ENCODE measurements around the gene SERINC3. TPM values are rescaled to one million over a fixed set of nuclear protein-coding genes. Genes with fewer than 3 reads are reported as not detected.
"Not testable (repeated sequence)": the region's sequence is repeated elsewhere in the genome, so short reads cannot be mapped to it uniquely, and the experiment has no call there.

Gene SERINC3
- total RNA-seq, 2 experiments from 2014 or later: 43.1 to 44.6 TPM

DNA sequence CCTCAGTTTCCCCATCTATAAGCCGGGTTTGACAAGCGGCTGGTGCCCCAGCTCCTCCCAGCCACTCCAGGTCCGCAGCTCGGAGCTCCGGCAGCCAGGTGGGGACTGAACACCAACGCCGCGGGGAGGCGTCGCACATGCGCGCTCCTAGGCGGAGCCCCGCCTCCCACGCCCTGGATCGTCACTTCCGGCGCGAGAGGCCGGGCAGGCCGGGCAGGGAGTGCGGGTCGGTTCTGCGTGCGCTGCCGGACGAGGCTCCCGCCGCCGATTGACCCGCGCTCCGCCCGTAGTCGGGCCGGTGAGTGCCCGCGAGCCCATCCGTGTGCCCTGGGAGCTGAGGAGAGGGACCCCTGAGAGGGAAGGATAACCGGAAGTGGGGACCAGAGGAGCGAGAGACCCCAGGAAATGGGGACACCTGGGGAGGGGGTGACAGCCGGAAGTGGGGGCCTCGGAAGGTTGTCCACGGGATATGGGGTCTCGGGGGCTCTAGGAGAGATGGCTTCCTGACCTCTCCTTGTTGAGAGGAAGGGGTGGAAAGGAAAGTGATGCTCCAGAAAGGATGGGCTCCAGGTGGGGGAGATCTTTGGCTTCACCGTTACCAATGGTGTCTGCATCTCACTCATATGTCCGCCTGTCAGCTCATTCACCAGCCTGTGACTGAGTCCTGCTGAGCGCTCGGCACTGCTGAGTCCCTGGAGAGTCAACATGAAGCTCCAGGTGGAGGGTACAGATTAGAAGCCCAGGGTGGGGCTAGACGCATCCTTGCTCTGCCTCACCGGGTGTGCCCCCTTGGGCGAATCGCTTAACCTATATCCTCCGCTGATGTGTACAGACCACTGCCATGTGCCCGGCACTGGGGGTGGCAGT lies 45.9 kb downstream of the SERINC3 start, which contains the start of gene TTPAL:
TSS of gene TTPAL (plus strand) at position 181 of the 867 bp plus-strand sequence. CDS start 4,126 bp downstream, outside the sequence.
- ChIA-PET POLR2A (interaction anchor here (0.6 to 2.2 kb wide), 17 partner anchors 11 to 168 kb away, joined by 3 to 7 read pairs (median 3); no protein-coding TSS in a partner anchor), CTCF (interaction anchor here (0.9 to 1.9 kb wide), 7 partner anchors 15 to 258 kb away, joined by 3 to 6 read pairs (median 3); partner anchors contain the start of gene SERINC3)
- Mint-ChIP-seq H3K4me1 (ENCODE audit: low read depth) (peaks cover 20% of the 10 kb centered on the region), H3K9me3 (no peaks in the 10 kb centered on the region), H3K4me3 (peak within 1 kb of the TSS; percentile 94), H3K27ac (peak within 1 kb of the TSS; percentile 97), H3K27me3 (no peaks in the 10 kb centered on the region), H3K36me3 (ENCODE audit: low read depth) (peaks cover 3% of the 10 kb centered on the region)
- intact Hi-C loops (cut with micrococcal nuclease): loop anchor here (10.0 kb wide), 1 partner anchor 139 kb away; no protein-coding TSS in a partner anchor
- TF ChIP-seq CTCF (IDR thresholded peaks at IDR 0.05): no peak
- ATAC-seq (peak; percentile 96), DNase-seq (peak; percentile 91)

GRCh38 chr20:44475372-44475693 lies 46.5 kb downstream of the SERINC3 start:
- TF ChIP-seq CTCF (IDR thresholded peaks at IDR 0.05): no peak
- Mint-ChIP-seq H3K27me3 (no peaks in the 10 kb centered on the region), H3K4me3 (peak overlapping the region; percentile 94), H3K36me3 (ENCODE audit: low read depth) (no peaks in the 10 kb centered on the region), H3K27ac (peak overlapping the region; percentile 97), H3K4me1 (ENCODE audit: low read depth) (peaks cover 20% of the 10 kb centered on the region), H3K9me3 (no peaks in the 10 kb centered on the region)
- ChIA-PET POLR2A (interaction anchor here (0.5 to 2.2 kb wide), 12 partner anchors 12 to 421 kb away, joined by 3 to 7 read pairs (median 3); no protein-coding TSS in a partner anchor), CTCF (interaction anchor here (0.9 to 1.9 kb wide), 7 partner anchors 16 to 258 kb away, joined by 3 to 6 read pairs (median 3); partner anchors contain the start of gene SERINC3)
- ATAC-seq (no peak), DNase-seq (no peak)
- intact Hi-C loops (cut with micrococcal nuclease): loop anchor here (10.0 kb wide), 1 partner anchor 139 kb away; no protein-coding TSS in a partner anchor

DNA sequence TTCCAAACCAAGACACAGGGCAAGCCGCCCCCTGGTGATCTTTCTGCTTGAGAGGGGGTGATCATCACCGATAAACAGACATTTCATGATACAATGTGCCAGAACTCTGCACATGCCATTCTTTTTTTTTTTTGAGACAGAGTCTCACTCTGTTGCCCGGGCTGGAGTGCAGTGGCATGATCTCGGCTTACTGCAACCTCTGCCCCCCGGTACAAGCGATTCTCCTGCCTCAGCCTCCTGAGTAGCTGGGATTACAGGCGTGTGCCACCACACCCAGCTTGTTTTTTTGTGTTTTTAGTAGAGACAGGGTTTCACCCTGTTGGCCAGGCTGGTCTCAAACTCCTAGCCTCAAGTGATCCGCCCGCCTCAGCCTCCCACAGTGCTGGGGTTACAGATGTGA lies 49.6 kb downstream of the SERINC3 start:
- CTCF ChIA-PET: interaction anchor here (2.0 to 2.3 kb wide), 2 partner anchors 10 to 88 kb away, joined by 6 to 7 read pairs; no protein-coding TSS in a partner anchor
- H3K4me3 Mint-ChIP-seq; H3K36me3 Mint-ChIP-seq (ENCODE audit: low read depth); H3K27ac Mint-ChIP-seq; H3K27me3 Mint-ChIP-seq; DNase-seq; POLR2A ChIA-PET; H3K9me3 Mint-ChIP-seq; ATAC-seq: not testable (repeated sequence)
- intact Hi-C loops (cut with micrococcal nuclease): loop anchor here (10.0 kb wide), 1 partner anchor 143 kb away; no protein-coding TSS in a partner anchor
- peaks cover 19% of the 10 kb centered on the region for H3K4me1 Mint-ChIP-seq (ENCODE audit: low read depth)

GRCh38 chr20:44471481-44471882 lies 50.4 kb downstream of the SERINC3 start:
- no peak for DNase-seq
- Mint-ChIP-seq H3K27ac (no peak overlapping the region), H3K4me3 (no peak overlapping the region), H3K9me3 (no peaks in the 10 kb centered on the region), H3K27me3 (no peaks in the 10 kb centered on the region), H3K36me3 (ENCODE audit: low read depth) (no peaks in the 10 kb centered on the region), H3K4me1 (ENCODE audit: low read depth) (peaks cover 11% of the 10 kb centered on the region)
- TF ChIP-seq CTCF (IDR thresholded peaks at IDR 0.05): no peak
- intact Hi-C loops (cut with micrococcal nuclease): loop anchor here (10.0 kb wide), 1 partner anchor 143 kb away; no protein-coding TSS in a partner anchor
- POLR2A ChIA-PET: no interaction called here
- ATAC-seq: no peak
- CTCF ChIA-PET: interaction anchor here (1.2 to 2.3 kb wide), 3 partner anchors 9 to 254 kb away, joined by 3 to 7 read pairs (median 6); no protein-coding TSS in a partner anchor

DNA sequence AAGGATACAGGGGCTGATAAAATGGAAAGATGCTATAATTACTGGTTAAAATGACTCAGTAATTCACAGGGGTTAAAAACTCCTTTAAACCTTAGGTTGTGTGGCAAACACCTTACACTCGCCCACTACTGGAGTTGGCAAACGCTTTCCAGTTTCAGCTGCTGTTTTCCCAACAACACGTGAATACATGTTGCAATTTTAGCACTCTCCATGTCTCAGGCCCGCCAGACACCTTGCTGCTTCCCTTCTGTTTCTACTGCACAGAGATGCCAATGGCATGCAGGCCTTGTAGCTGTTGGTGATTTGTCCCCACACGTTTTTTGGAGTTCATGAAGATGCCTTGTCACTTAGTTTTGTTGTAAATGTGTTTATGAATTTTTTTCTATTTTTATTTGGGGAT lies 51.5 kb downstream of the SERINC3 start:
- Mint-ChIP-seq H3K27ac (no peak overlapping the region), H3K4me3 (no peak overlapping the region), H3K9me3 (no peaks in the 10 kb centered on the region), H3K4me1 (ENCODE audit: low read depth) (peaks cover 4% of the 10 kb centered on the region), H3K27me3 (no peaks in the 10 kb centered on the region), H3K36me3 (ENCODE audit: low read depth) (no peaks in the 10 kb centered on the region)
- intact Hi-C loops (cut with micrococcal nuclease): loop anchor here (10.0 kb wide), 1 partner anchor 144 kb away; no protein-coding TSS in a partner anchor
- no peak for DNase-seq
- POLR2A ChIA-PET: no interaction called here
- no peak for TF ChIP-seq CTCF (IDR thresholded peaks at IDR 0.05)
- no peak for ATAC-seq
- CTCF ChIA-PET: interaction anchor here (1.1 to 2.3 kb wide), 3 partner anchors 86 to 253 kb away, joined by 3 to 7 read pairs (median 4); no protein-coding TSS in a partner anchor

Data from activated CD8-positive, alpha-beta T cell treated with anti-CD3 and anti-CD28 coated beads for 36 hours (primary cell).